Subcutaneous adipose tissue (tissue), 4 donors: ENCODE results near the gene VAV3. TPM values are rescaled to one million over a fixed set of nuclear protein-coding genes. Genes with fewer than 3 reads are reported as not detected.

Experiments
- CTCF ChIP-seq: fragments of 450-650 bp; IDR thresholded peaks from one replicate; pipeline ENCODE4 v1.5.1; 2016; ENCODE audit warnings: low read depth, mild to moderate bottlenecking, control low read depth, antibody characterized with exemption, moderate library complexity
- total RNA-seq, 4 donors: library from RNA; depleted of rRNA; stranded (reverse); fragments of >200 nt; gene quantifications; one replicate each; pipeline ENCODE4 v1.1.0, GENCODE V29; 2016

Gene VAV3
- total RNA-seq, 4 donors from 2014 or later, result 7.0 to 13.1 (median 10.1) TPM

GRCh38 chr1:107897438-107898345, 67.3 kb downstream of the VAV3 start:
- TF ChIP-seq CTCF, result no peak

GRCh38 chr1:107896936-107897335, 68.0 kb downstream of the VAV3 start:
- no peak for TF ChIP-seq CTCF

GRCh38 chr1:107896401-107896800, 68.6 kb downstream of the VAV3 start:
- TF ChIP-seq CTCF, result no peak

- no peak for TF ChIP-seq CTCF
Measured at GRCh38 chr1:107895403-107896191, 69.4 kb downstream of the VAV3 start.

GRCh38 chr1:107894605-107895004, 70.4 kb downstream of the VAV3 start:
- no peak for TF ChIP-seq CTCF

GRCh38 chr1:107889524-107889923, 75.5 kb downstream of the VAV3 start:
- no peak for TF ChIP-seq CTCF

GRCh38 chr1:107883562-107883961, 81.4 kb downstream of the VAV3 start:
- no peak for TF ChIP-seq CTCF
